ENCODE results near the gene ARSJ.

ARSJ gene

DNA sequence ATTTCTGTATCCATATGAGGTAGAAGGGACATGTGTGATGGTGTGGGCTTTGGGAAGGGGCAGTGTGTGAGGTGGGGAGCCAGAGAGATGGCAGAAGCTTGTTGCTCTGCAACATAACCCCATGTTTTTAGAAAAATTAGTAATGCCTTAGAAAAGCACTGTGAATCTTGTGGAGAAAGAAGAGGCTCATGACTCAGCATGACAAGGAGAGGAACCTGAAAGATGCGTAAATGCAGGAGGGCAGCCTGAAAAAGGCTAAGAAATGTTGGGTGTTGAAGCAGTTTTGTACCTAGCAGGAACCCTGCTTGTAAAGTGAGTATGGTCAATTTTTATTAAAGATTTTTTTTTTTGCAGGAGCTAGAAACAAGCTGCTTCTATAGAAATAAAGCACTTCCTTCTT lies 59.8 kb downstream of the ARSJ start:
- no peaks in the 10 kb centered on the region for H3K27me3 Mint-ChIP-seq
- H3K27ac Mint-ChIP-seq = no peak overlapping the region
- ATAC-seq (no peak), DNase-seq (no peak)
- H3K36me3 Mint-ChIP-seq (ENCODE audit: low read depth) = no peaks in the 10 kb centered on the region
- no peak overlapping the region for H3K4me3 Mint-ChIP-seq
- H3K9me3 Mint-ChIP-seq = no peaks in the 10 kb centered on the region
- H3K4me1 Mint-ChIP-seq = peaks cover 5% of the 10 kb centered on the region

- no peak for DNase-seq
- H3K27me3 Mint-ChIP-seq = no peaks in the 10 kb centered on the region
- H3K4me1 Mint-ChIP-seq = peaks cover 5% of the 10 kb centered on the region
- no peak overlapping the region for H3K4me3 Mint-ChIP-seq
- no peaks in the 10 kb centered on the region for H3K9me3 Mint-ChIP-seq
- H3K36me3 Mint-ChIP-seq (ENCODE audit: low read depth) = no peaks in the 10 kb centered on the region
- H3K27ac Mint-ChIP-seq = no peak overlapping the region
- ATAC-seq = no peak
Measured at GRCh38 chr4:113919145-113919544, 60.3 kb downstream of the ARSJ start.

- DNase-seq (no peak), ATAC-seq (no peak)
- no peaks in the 10 kb centered on the region for H3K27me3 Mint-ChIP-seq
- H3K4me1 Mint-ChIP-seq = peaks cover 17% of the 10 kb centered on the region
- no peak overlapping the region for H3K4me3 Mint-ChIP-seq
- no peak overlapping the region for H3K27ac Mint-ChIP-seq
- H3K9me3 Mint-ChIP-seq = peaks cover 9% of the 10 kb centered on the region
- peaks cover 5% of the 10 kb centered on the region for H3K36me3 Mint-ChIP-seq (ENCODE audit: low read depth)
Measured at GRCh38 chr4:113908829-113909228, 70.6 kb downstream of the ARSJ start.

GRCh38 chr4:113907559-113907958 lies 71.9 kb downstream of the ARSJ start:
- no peaks in the 10 kb centered on the region for H3K27me3 Mint-ChIP-seq
- no peak overlapping the region for H3K27ac Mint-ChIP-seq
- no peak for DNase-seq
- no peak for ATAC-seq
- peaks cover 9% of the 10 kb centered on the region for H3K9me3 Mint-ChIP-seq
- H3K4me3 Mint-ChIP-seq = no peak overlapping the region
- H3K36me3 Mint-ChIP-seq (ENCODE audit: low read depth) = peaks cover 5% of the 10 kb centered on the region
- H3K4me1 Mint-ChIP-seq = peaks cover 25% of the 10 kb centered on the region

- H3K36me3 Mint-ChIP-seq (ENCODE audit: low read depth) = peaks cover 5% of the 10 kb centered on the region
- no peaks in the 10 kb centered on the region for H3K27me3 Mint-ChIP-seq
- peaks cover 9% of the 10 kb centered on the region for H3K9me3 Mint-ChIP-seq
- H3K4me3 Mint-ChIP-seq = no peak overlapping the region
- ATAC-seq (no peak), DNase-seq (no peak)
- H3K4me1 Mint-ChIP-seq = peaks cover 40% of the 10 kb centered on the region
- H3K27ac Mint-ChIP-seq = no peak overlapping the region
Measured at GRCh38 chr4:113905301-113905700, 74.1 kb downstream of the ARSJ start.

GRCh38 chr4:113904877-113905276 lies 74.6 kb downstream of the ARSJ start:
- Mint-ChIP-seq H3K9me3 (peaks cover 9% of the 10 kb centered on the region), H3K4me1 (peaks cover 44% of the 10 kb centered on the region), H3K36me3 (ENCODE audit: low read depth) (peaks cover 5% of the 10 kb centered on the region), H3K27ac (no peak overlapping the region), H3K4me3 (no peak overlapping the region), H3K27me3 (no peaks in the 10 kb centered on the region)
- ATAC-seq (no peak), DNase-seq (no peak)

GRCh38 chr4:113901994-113902787 lies 77.3 kb downstream of the ARSJ start:
- Mint-ChIP-seq H3K4me1 (peaks cover 56% of the 10 kb centered on the region), H3K27me3 (no peaks in the 10 kb centered on the region), H3K9me3 (no peaks in the 10 kb centered on the region), H3K27ac (peak overlapping the region; percentile 56), H3K36me3 (ENCODE audit: low read depth) (no peaks in the 10 kb centered on the region), H3K4me3 (peak overlapping the region; percentile 52)
- ATAC-seq (peak; percentile 95), DNase-seq (peak; percentile 57)

- peak overlapping the region; percentile 53 for H3K27ac Mint-ChIP-seq
- no peak overlapping the region for H3K4me3 Mint-ChIP-seq
- H3K36me3 Mint-ChIP-seq (ENCODE audit: low read depth) = no peaks in the 10 kb centered on the region
- H3K9me3 Mint-ChIP-seq = no peaks in the 10 kb centered on the region
- peaks cover 42% of the 10 kb centered on the region for H3K4me1 Mint-ChIP-seq
- peak; percentile 53 for ATAC-seq
- DNase-seq = no peak
- no peaks in the 10 kb centered on the region for H3K27me3 Mint-ChIP-seq
Measured at GRCh38 chr4:113899271-113900070, 80.0 kb downstream of the ARSJ start.

DNA sequence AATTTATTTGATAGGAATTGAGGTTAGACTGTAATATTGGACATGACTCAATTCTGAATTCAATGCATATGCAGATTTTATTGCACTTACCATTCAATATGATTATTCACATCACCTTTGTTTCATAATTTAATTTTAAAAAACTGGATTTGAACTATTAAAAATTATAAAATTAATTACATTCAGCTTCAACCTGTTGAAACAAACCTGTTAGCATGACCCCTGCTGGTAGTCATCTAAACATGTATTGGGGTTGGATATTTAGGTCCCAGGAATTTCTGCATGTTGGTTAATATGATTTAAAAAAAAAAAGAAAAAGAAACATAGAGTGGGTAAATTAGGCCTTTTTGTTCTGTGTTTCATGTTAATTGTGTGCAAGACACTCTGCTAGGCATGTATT lies 85.9 kb downstream of the ARSJ start:
- Mint-ChIP-seq H3K27ac (no peak overlapping the region), H3K9me3 (peaks cover 7% of the 10 kb centered on the region), H3K36me3 (ENCODE audit: low read depth) (peaks cover 4% of the 10 kb centered on the region), H3K4me3 (no peak overlapping the region), H3K4me1 (peaks cover 4% of the 10 kb centered on the region), H3K27me3 (no peaks in the 10 kb centered on the region)
- ATAC-seq = no peak
- no peak for DNase-seq

- ATAC-seq = no peak
- H3K4me1 Mint-ChIP-seq = no peaks in the 10 kb centered on the region
- H3K27me3 Mint-ChIP-seq = no peaks in the 10 kb centered on the region
- no peak overlapping the region for H3K27ac Mint-ChIP-seq
- no peak for DNase-seq
- H3K36me3 Mint-ChIP-seq (ENCODE audit: low read depth) = peaks cover 6% of the 10 kb centered on the region
- no peak overlapping the region for H3K4me3 Mint-ChIP-seq
- H3K9me3 Mint-ChIP-seq = peaks cover 11% of the 10 kb centered on the region
Measured at GRCh38 chr4:113888006-113888405, 91.4 kb downstream of the ARSJ start.

GRCh38 chr4:113885291-113885690 lies 94.2 kb downstream of the ARSJ start:
- DNase-seq (no peak), ATAC-seq (no peak)
- Mint-ChIP-seq H3K36me3 (ENCODE audit: low read depth) (peaks cover 6% of the 10 kb centered on the region), H3K4me3 (no peak overlapping the region), H3K27ac (no peak overlapping the region), H3K4me1 (peaks cover 4% of the 10 kb centered on the region), H3K9me3 (peaks cover 11% of the 10 kb centered on the region), H3K27me3 (no peaks in the 10 kb centered on the region)

- Mint-ChIP-seq H3K36me3 (ENCODE audit: low read depth) (peaks cover 3% of the 10 kb centered on the region), H3K4me1 (peaks cover 4% of the 10 kb centered on the region), H3K27ac (no peak overlapping the region), H3K4me3 (no peak overlapping the region), H3K27me3 (no peaks in the 10 kb centered on the region), H3K9me3 (peaks cover 5% of the 10 kb centered on the region)
- ATAC-seq = no peak
- DNase-seq = no peak
Measured at GRCh38 chr4:113884655-113885054, 94.8 kb downstream of the ARSJ start.

GRCh38 chr4:113882668-113883067 lies 96.8 kb downstream of the ARSJ start:
- H3K27ac Mint-ChIP-seq = no peak overlapping the region
- H3K27me3 Mint-ChIP-seq = no peaks in the 10 kb centered on the region
- DNase-seq = no peak
- peaks cover 4% of the 10 kb centered on the region for H3K9me3 Mint-ChIP-seq
- peaks cover 3% of the 10 kb centered on the region for H3K36me3 Mint-ChIP-seq (ENCODE audit: low read depth)
- H3K4me1 Mint-ChIP-seq = peaks cover 4% of the 10 kb centered on the region
- no peak for ATAC-seq
- H3K4me3 Mint-ChIP-seq = no peak overlapping the region

GRCh38 chr4:113881256-113881655 lies 98.2 kb downstream of the ARSJ start:
- no peak overlapping the region for H3K27ac Mint-ChIP-seq
- H3K4me1 Mint-ChIP-seq = peaks cover 4% of the 10 kb centered on the region
- H3K9me3 Mint-ChIP-seq = peaks cover 3% of the 10 kb centered on the region
- no peaks in the 10 kb centered on the region for H3K27me3 Mint-ChIP-seq
- no peak for DNase-seq
- H3K36me3 Mint-ChIP-seq (ENCODE audit: low read depth) = peaks cover 3% of the 10 kb centered on the region
- no peak for ATAC-seq
- H3K4me3 Mint-ChIP-seq = no peak overlapping the region
